HG03520 (cell line): ENCODE results near the gene ZNF639.
"Not testable (repeated sequence)": the region's sequence is repeated elsewhere in the genome, so short reads cannot be mapped to it uniquely, and the experiment has no call there.

Source experiments
- ATAC-seq: cut with Tn5 transposase; IDR thresholded peaks from one replicate; pipeline ENCODE4 v1.9.1; 2021; ENCODE audit warnings: mild to moderate bottlenecking, moderate library complexity; ENCODE audit not compliant: unreplicated experiment

ZNF639 gene, protein sequence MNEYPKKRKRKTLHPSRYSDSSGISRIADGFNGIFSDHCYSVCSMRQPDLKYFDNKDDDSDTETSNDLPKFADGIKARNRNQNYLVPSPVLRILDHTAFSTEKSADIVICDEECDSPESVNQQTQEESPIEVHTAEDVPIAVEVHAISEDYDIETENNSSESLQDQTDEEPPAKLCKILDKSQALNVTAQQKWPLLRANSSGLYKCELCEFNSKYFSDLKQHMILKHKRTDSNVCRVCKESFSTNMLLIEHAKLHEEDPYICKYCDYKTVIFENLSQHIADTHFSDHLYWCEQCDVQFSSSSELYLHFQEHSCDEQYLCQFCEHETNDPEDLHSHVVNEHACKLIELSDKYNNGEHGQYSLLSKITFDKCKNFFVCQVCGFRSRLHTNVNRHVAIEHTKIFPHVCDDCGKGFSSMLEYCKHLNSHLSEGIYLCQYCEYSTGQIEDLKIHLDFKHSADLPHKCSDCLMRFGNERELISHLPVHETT

GRCh38 chr3:179322286-179323196 is at the start of gene ZNF639:
Gene ZNF639 (plus strand): TSS chr3:179323031. CDS start chr3:179328294, 5,263 bp downstream.
- ATAC-seq = peak; percentile 76

DNA sequence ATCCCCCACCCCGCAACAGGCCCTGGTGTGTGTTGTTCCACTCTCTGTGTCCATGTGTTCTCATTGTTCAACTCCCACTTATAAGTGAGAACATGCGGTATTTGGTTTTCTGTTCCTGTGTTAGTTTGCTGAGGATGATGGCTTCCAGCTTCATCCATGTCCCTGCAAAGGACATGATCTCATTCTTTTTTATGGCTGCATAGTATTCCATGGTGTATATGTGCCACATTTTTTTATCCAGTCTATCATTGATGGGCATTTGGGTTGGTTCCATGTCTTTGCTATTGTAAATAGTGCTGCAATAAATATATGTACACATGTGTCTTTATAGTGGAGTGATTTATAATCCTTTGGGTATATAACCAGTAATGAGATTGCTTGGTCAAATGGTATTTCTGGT is 48.4 kb upstream of the ZNF639 start:
- ATAC-seq = not testable (repeated sequence)

GRCh38 chr3:179276001-179276400 is 46.8 kb upstream of the ZNF639 start:
- ATAC-seq = no peak

DNA sequence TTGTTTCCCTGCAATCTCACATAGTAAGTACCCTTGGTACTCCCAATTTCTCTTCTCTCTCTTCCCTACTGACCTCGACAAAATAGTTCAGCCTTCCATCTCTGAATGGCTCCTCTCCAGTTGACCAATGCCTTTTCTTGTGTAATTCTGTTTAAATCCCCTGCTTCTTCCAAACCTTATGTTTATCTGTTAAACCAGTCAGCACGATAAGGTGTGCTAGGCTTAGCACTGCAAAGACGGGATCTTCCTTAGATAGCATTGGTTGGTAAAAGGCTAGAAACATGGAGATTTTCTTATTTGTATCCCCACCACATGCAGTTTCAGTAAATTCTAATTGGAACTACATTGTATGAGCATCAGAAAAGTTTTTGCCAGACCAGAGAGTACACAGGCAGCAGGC is 46.1 kb upstream of the ZNF639 start:
- ATAC-seq = no peak

- no peak for ATAC-seq
These were observed 44.7 kb upstream of the ZNF639 start for GRCh38 chr3:179278151-179278550.

DNA sequence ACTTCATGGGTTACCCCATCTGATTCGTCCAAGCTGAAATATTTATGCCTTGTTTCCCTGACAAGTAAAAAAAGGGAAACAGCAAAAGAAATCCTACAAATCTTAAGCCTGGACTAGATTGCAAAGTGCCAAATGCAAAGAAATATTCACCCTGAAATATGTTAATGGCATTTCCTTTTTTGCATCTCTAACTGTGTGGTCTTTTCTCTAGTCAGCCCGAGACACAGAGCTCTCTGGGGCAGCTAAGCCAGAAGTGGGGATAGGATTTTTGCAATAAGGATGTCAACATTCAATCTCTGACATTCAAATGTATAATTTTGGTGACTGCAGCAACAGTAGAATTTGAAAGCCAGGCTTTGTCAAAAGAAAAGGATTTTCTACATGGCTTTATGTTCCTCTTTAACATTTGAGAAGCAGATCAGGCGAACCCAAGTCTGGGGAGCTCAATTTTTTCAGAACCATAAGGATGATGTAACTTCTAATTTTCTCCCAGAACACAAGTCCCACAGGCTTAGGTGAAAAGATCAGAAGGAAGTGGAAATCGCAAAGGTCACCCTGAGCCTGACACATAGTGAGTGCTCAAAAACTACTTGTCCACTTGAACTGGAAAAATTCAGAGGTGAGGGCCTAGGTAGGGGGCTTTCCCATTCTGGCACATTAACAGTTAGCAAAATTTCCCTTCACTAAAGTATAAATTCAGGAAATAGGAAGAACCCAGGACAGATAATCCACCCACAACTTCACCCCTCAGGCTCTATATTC is 43.7 kb upstream of the ZNF639 start:
- ATAC-seq = no peak

DNA sequence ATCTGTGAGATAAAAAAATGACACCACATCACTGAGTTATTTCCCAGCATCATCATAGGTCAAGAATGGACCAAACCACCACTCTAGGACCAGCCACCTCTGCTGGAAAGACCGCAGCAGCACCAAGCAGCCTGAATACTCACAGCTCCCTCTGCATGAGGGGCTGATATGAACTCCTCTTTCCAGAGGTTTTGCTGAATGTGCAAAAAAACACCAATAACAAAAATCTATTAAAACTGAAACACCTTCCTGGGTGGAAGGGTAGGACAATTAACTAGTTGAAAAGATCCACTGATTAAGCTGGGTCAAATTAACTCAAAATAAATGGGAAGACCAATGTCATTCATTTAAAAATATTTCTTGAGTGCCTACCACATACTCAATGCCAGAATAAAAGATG is 43.0 kb upstream of the ZNF639 start:
- no peak for ATAC-seq

GRCh38 chr3:179281825-179282224 is 41.0 kb upstream of the ZNF639 start:
- no peak for ATAC-seq

DNA sequence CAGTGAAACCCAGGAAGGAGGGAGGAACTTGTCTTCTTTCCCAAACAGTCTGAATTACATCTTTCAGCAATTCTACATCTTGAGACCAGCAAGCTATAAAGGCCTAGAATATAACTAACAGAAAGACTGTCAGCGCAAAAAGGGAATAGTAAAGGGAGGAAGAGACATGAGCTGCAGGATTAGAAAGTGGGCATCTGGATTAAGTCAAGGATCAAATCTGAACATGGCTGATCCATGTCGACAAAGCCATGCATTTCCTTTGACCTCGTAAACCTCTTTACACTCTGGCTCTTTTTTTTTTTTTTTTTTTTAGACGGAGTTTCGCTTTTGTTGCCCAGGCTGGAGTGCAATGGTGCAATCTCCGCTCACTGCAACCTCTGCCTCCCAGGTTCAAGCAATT is 36.5 kb upstream of the ZNF639 start:
- ATAC-seq = no peak

GRCh38 chr3:179288845-179289244 is 34.0 kb upstream of the ZNF639 start:
- no peak for ATAC-seq

DNA sequence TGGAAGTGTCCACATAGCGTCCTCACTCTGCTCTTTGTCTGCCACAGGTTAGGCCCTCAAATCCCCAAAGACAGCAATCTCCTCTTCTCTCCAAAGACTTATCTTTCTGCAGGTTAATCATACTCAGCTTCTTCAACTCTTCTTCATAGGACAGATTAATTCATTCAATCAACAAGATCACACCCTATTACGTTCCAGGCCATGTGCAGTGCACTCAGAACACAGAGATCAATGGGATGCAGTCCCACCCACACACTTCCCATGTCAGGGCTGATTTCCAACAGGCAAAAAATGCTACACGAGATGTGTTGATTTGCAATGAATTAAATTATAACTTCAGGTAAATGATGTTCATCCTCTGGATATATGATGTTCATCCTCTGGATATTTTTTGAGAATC is 33.5 kb upstream of the ZNF639 start:
- no peak for ATAC-seq

- no peak for ATAC-seq
These were observed 30.4 kb upstream of the ZNF639 start for GRCh38 chr3:179292450-179292849.

GRCh38 chr3:179297971-179298725 is 24.7 kb upstream of the ZNF639 start:
- ATAC-seq = no peak

DNA sequence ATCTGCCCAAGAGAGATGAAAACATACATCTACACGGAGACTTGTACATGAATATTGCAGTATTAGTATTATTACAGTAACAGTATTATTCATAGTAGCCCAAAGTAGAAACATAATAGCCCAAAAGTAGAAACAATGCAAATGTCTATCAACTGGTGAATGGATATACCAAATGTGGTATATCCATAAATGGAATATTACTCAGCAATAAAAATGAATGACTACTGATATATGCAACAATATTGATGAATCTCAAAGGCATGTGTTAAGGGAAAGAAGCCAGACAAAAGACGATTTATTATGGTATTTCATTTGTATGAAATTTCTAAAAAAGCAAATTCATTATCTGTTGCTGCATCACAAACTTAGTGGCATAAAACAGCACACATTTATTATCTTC is 23.5 kb upstream of the ZNF639 start:
- no peak for ATAC-seq

GRCh38 chr3:179299999-179300613 is 22.7 kb upstream of the ZNF639 start:
- ATAC-seq = no peak

DNA sequence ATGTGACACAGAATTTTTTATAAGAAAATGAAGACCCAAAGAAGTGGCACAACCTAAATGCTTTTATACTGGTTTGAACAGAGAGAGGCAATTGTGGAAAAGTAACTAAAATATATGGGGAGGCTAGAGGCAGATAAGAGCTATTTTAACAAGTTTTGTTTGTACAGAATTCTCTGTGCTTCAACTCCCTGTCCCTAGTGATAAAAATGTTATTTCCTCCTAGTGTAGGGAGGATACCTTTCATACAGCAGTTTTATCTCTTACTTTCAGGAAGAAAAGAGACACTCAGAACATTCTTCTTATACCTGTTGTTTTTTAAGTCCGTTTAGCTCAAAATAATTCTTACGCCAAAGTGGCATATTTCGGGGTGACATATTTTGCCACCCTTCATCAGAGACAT is 21.2 kb upstream of the ZNF639 start:
- no peak for ATAC-seq

DNA sequence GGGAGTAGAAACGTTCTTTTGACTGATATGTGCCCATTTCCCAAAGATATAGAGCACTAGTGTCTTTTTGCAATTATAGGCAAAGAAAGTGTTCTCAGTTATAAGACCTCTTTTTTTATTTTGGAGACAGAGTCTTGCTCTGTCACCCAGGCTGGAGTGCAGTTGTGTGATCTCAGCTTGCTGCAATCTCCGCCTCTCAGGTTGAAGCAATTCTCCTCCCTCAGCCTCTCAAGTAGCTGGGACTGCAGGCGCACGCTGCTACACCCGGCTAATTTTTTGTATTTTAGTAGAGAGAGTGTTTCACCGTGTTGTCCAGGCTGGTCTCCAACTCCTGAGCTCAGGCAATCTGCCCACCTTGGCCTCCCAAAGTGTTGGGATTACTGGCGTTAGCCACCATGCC is 20.7 kb upstream of the ZNF639 start:
- ATAC-seq = no peak

- ATAC-seq = no peak
These were observed 18.2 kb upstream of the ZNF639 start for GRCh38 chr3:179304605-179305004.

DNA sequence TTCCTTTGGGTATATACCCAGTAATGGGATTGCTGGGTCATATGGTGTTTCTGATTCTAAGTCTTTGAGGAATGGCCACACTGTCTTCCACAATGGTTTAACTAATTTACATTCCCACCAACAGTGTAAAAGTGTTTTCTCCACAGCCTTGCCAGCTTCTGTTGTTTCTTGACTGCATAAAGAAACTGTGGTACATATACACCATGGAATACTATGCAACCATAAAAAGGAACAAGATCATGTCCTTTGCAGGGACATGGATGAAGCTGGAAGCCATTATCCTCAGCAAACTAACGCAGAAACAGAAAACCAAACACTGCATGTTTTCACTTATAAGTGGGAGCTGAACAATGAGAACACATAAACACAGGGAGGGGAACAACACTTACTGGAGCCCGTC is 15.5 kb upstream of the ZNF639 start:
- not testable (repeated sequence) for ATAC-seq

DNA sequence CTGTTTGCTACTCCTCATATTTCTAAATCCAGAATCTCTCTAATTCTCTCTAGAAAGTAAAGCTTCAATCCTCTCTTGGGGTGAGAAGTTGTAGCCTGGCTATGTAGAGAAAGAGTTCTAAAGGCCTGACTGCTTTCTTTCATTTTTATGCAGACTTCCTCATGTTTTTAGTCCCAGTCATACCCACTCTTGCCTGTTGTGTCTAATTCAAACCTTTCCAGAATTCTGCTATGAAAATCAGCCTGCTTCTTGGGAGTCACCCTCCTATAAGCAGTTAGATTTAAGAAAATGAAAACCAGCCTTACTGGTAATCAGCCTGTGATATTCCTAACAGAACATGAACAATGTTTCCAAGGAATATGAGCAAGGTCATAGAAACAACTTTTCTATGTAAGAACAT is 14.8 kb upstream of the ZNF639 start:
- no peak for ATAC-seq
